Natural killer cell (primary cell): Measurements from ENCODE around the gene NCBP2. TPM values are rescaled to one million over a fixed set of nuclear protein-coding genes. Genes with fewer than 3 reads are reported as not detected.

Experiments used
- ATAC-seq, 3 donors: fragments of 150-1000 bp in 2 of 3; fragments of 200-7000 bp in 1 of 3; cut with Tn5 transposase; 1 replicate in 1 of 3; 2 replicates in 2 of 3; pipeline ENCODE4 v1.10.0; 2021; ENCODE audit warnings: mild to moderate bottlenecking in 2 of 3, moderate library complexity in 2 of 3
- DNase-seq, 2 donors: peaks; one replicate each; pipeline versions ENCODE4 v3.0.0 to v3.0.0-alpha.2; 2013 to 2021; ENCODE audit warnings: mixed read lengths in 1 of 2
- H3K27ac ChIP-seq: one replicate; pipeline ENCODE4 v1.5.1; 2013; ENCODE audit warnings: mild to moderate bottlenecking, low read length
- H3K27me3 ChIP-seq: one replicate; pipeline ENCODE4 v1.6.1; 2013; ENCODE audit warnings: low read length; ENCODE audit not compliant: control insufficient read depth, insufficient read depth
- H3K36me3 ChIP-seq: one replicate; pipeline ENCODE4 v1.6.1; 2013; ENCODE audit warnings: low read length; ENCODE audit not compliant: control insufficient read depth, insufficient read depth
- H3K4me1 ChIP-seq: one replicate; pipeline ENCODE4 v1.6.1; 2013; ENCODE audit warnings: low read length; ENCODE audit not compliant: control insufficient read depth, insufficient read depth
- H3K4me3 ChIP-seq: one replicate; pipeline ENCODE4 v1.5.1; 2013; ENCODE audit warnings: low read length
- H3K9me3 ChIP-seq: one replicate; pipeline ENCODE4 v1.6.1; 2013; ENCODE audit warnings: low read length; ENCODE audit not compliant: control insufficient read depth, insufficient read depth
- H3K27ac Mint-ChIP-seq, 2 donors: one replicate each; pipeline ENCODE4 v1.8.0; 2022; ENCODE audit warnings: mild to moderate bottlenecking in 2 of 2, mixed read lengths in 2 of 2, moderate library complexity in 1 of 2
- H3K27me3 Mint-ChIP-seq, 2 donors: one replicate each; pipeline ENCODE4 v1.8.0; 2022; ENCODE audit warnings: low read depth in 2 of 2, mixed read lengths in 2 of 2
- H3K36me3 Mint-ChIP-seq: one replicate; pipeline ENCODE4 v1.8.0; 2022; ENCODE audit warnings: mixed read lengths
- H3K4me1 Mint-ChIP-seq, 2 donors: one replicate each; pipeline ENCODE4 v1.8.0; 2022; ENCODE audit warnings: mixed read lengths in 2 of 2
- H3K4me3 Mint-ChIP-seq: one replicate; pipeline ENCODE4 v1.8.0; 2022; ENCODE audit warnings: mild to moderate bottlenecking, moderate library complexity, mixed read lengths
- H3K9me3 Mint-ChIP-seq, 2 donors: one replicate each; pipeline ENCODE4 v1.8.0; 2022; ENCODE audit warnings: mixed read lengths in 2 of 2
- CTCF ChIP-seq: fragments of 200-600 bp; IDR thresholded peaks from one replicate; pipeline ENCODE4 v1.8.0; 2022; ENCODE audit warnings: antibody characterized with exemption
- WGBS: methylation state at CpG from one replicate; pipeline ENCODE4 v1.1.7; 2013; ENCODE audit warnings: missing lambda C conversion rate; ENCODE audit not compliant: insufficient coverage; 5-methylcytosine and 5-hydroxymethylcytosine counted together
- intact Hi-C: fragments of 100-400 bp; cut with micrococcal nuclease; formaldehyde crosslinking; loops from one replicate; pipeline ENCODE4 v1.14.2; 2022
- total RNA-seq, 4 donors: library from RNA; stranded (reverse); fragments of 120-200 nt in 1 of 4; gene quantifications; one replicate each; pipeline versions ENCODE4 v1.2.3 to v1.2.4, GENCODE V29; 2013 to 2022

Gene NCBP2
- total RNA-seq, 3 donors from 2014 or later (not counting 1 experiment from before 2014, with no cell fraction given), result 32.3 to 44.1 (median 37.5) TPM

- no peak overlapping the region for H3K4me3 ChIP-seq
- Mint-ChIP-seq H3K9me3 (no peaks in the 10 kb centered on the region), H3K4me3 (no peak overlapping the region), H3K27me3 (no peaks in the 10 kb centered on the region), H3K36me3 (no peaks in the 10 kb centered on the region), H3K27ac (no peak overlapping the region), H3K4me1 (peaks cover 0 to 3% of the 10 kb centered on the region in 2 donors)
- H3K4me1 ChIP-seq, result no peaks in the 10 kb centered on the region
- WGBS, result 95% methylated on average over 6 of the region's 6 CpGs
- no peak for TF ChIP-seq CTCF
- H3K27me3 ChIP-seq, result no peaks in the 10 kb centered on the region
- no peak overlapping the region for H3K27ac ChIP-seq
- no peaks in the 10 kb centered on the region for H3K9me3 ChIP-seq
- DNase-seq, result no peak
- no peak for ATAC-seq
- H3K36me3 ChIP-seq, result no peaks in the 10 kb centered on the region
- intact Hi-C loops, result no loop called here
Observed at GRCh38 chr3:196949750-196950149, 7.4 kb upstream of the NCBP2 start.

- no peak overlapping the region for H3K4me3 Mint-ChIP-seq
- 92% methylated on average over 6 of the region's 6 CpGs for WGBS
- no peak for ATAC-seq
Observed at GRCh38 chr3:196949285-196949619, 6.9 kb upstream of the NCBP2 start.

GRCh38 chr3:196948442-196949284, 6.3 kb upstream of the NCBP2 start:
- Histone ChIP-seq H3K27ac (no peak overlapping the region), H3K9me3 (no peaks in the 10 kb centered on the region), H3K4me1 (peaks cover 2% of the 10 kb centered on the region), H3K27me3 (no peaks in the 10 kb centered on the region), H3K4me3 (no peak overlapping the region), H3K36me3 (no peaks in the 10 kb centered on the region)
- TF ChIP-seq CTCF, result no peak
- Mint-ChIP-seq H3K27ac (no peak overlapping the region), H3K4me1 (peaks cover 1 to 11% of the 10 kb centered on the region in 2 donors), H3K9me3 (no peaks in the 10 kb centered on the region), H3K27me3 (no peaks in the 10 kb centered on the region), H3K4me3 (no peak overlapping the region), H3K36me3 (no peaks in the 10 kb centered on the region)
- intact Hi-C loops, result no loop called here
- ATAC-seq, result no peak
- 84% methylated on average over 22 of the region's 22 CpGs for WGBS
- no peak for DNase-seq

More at GRCh38 chr3:196949285-196949619, 6.9 kb upstream of the NCBP2 start:
- Mint-ChIP-seq H3K27ac (no peak overlapping the region), H3K36me3 (no peaks in the 10 kb centered on the region), H3K4me1 (peaks cover 0 to 8% of the 10 kb centered on the region in 2 donors), H3K9me3 (no peaks in the 10 kb centered on the region), H3K27me3 (no peaks in the 10 kb centered on the region)
- Histone ChIP-seq H3K27me3 (no peaks in the 10 kb centered on the region), H3K9me3 (no peaks in the 10 kb centered on the region), H3K36me3 (no peaks in the 10 kb centered on the region), H3K27ac (no peak overlapping the region), H3K4me3 (no peak overlapping the region), H3K4me1 (no peaks in the 10 kb centered on the region)
- no peak for TF ChIP-seq CTCF
- DNase-seq, result no peak
- intact Hi-C loops, result no loop called here
